IMR-90 (cell line): ENCODE results near the gene STK33. TPM values are rescaled to one million over a fixed set of nuclear protein-coding genes. Genes with fewer than 3 reads are reported as not detected.

Experiments
- ATAC-seq: fragments of 200-7000 bp; cut with Tn5 transposase; 2 replicates; pipeline ENCODE4 v1.9.1; 2020; ENCODE audit warnings: low read depth, mild to moderate bottlenecking, moderate library complexity
- BruUV-seq: library from RNA; stranded (reverse); fragments of 400-500 nt; replicated peaks from 2 replicates; lab custom pipeline; 2021; lab: Mats Ljungman, UMichigan
- CTCF ChIA-PET: fragments of 300-600 bp; formaldehyde crosslinking; extraction: SDS; loops from one replicate; lab custom pipeline; 2021; ENCODE audit warnings: antibody characterized with exemption; lab: Yijun Ruan, JAX
- POLR2A ChIA-PET: fragments of 300-600 bp; sonication (Branson Sonifier 250); formaldehyde crosslinking; loops from one replicate; lab custom pipeline; 2022; ENCODE audit warnings: antibody characterized with exemption; ENCODE audit not compliant: unreplicated experiment; lab: Charles Lee
- DNase-seq: peaks from one replicate; pipeline ENCODE4 v3.0.0; 2013
- H2AFZ ChIP-seq: replicated peaks from 2 replicates; pipeline ENCODE3; 2013; ENCODE audit warnings: low read length, mild to moderate bottlenecking; ENCODE audit not compliant: poor library complexity
- H2AK5ac ChIP-seq: 2 replicates; pipeline ENCODE4 v1.6.1; 2013; ENCODE audit warnings: low read depth, low read length, inconsistent platforms
- H2AK9ac ChIP-seq: replicated peaks from 2 replicates; pipeline ENCODE3; 2013; ENCODE audit warnings: mild to moderate bottlenecking, low read depth, low read length, moderate library complexity; ENCODE audit not compliant: poor library complexity
- H2BK120ac ChIP-seq: 2 replicates; pipeline ENCODE4 v1.6.1; 2013; ENCODE audit warnings: low read depth, low read length, inconsistent platforms
- H2BK15ac ChIP-seq: 3 replicates; pipeline ENCODE4 v1.6.1; 2013; ENCODE audit warnings: low read depth, low read length, inconsistent platforms
- H2BK20ac ChIP-seq: 2 replicates; pipeline ENCODE4 v1.6.1; 2013; ENCODE audit warnings: low read depth, mild to moderate bottlenecking, inconsistent platforms, low read length, moderate library complexity
- H2BK5ac ChIP-seq: 2 replicates; pipeline ENCODE4 v1.6.1; 2013; ENCODE audit warnings: mild to moderate bottlenecking, low read depth, low read length, inconsistent platforms; ENCODE audit not compliant: poor library complexity, severe bottlenecking
- H3K14ac ChIP-seq: replicated peaks from 2 replicates; pipeline ENCODE4 v1.6.1; 2013; ENCODE audit warnings: low read depth, low read length, inconsistent platforms
- H3K18ac ChIP-seq: 2 replicates; pipeline ENCODE4 v1.6.1; 2013; ENCODE audit warnings: low read depth, low read length, control low read depth
- H3K23ac ChIP-seq: 2 replicates; pipeline ENCODE4 v1.6.1; 2013; ENCODE audit warnings: low read depth, low read length, inconsistent platforms
- H3K27ac ChIP-seq: 2 replicates; pipeline ENCODE4 v1.5.1; 2013; ENCODE audit warnings: mild to moderate bottlenecking, control low read depth, low read length; ENCODE audit not compliant: insufficient read depth
- H3K27me3 ChIP-seq: 2 replicates; pipeline ENCODE4 v1.6.1; 2013; ENCODE audit warnings: low read length; ENCODE audit not compliant: control insufficient read depth, insufficient read depth
- H3K36me3 ChIP-seq: 2 replicates; pipeline ENCODE4 v1.6.1; 2013; ENCODE audit warnings: low read length, mixed read lengths; ENCODE audit not compliant: control insufficient read depth, insufficient read depth
- H3K4ac ChIP-seq: 2 replicates; pipeline ENCODE4 v1.6.1; 2013; ENCODE audit warnings: low read depth, low read length, inconsistent platforms
- H3K4me1 ChIP-seq: 2 replicates; pipeline ENCODE4 v1.6.1; 2013; ENCODE audit warnings: low read length, mixed read lengths; ENCODE audit not compliant: control insufficient read depth, insufficient read depth
- H3K4me2 ChIP-seq: 2 replicates; pipeline ENCODE4 v1.6.1; 2013; ENCODE audit warnings: low read depth, mild to moderate bottlenecking, control low read depth, low read length, moderate library complexity
- H3K4me3 ChIP-seq: 2 replicates; pipeline ENCODE4 v1.5.1; 2013; ENCODE audit warnings: low read depth, mild to moderate bottlenecking, control low read depth, low read length, moderate library complexity; ENCODE audit not compliant: insufficient read depth
- H3K56ac ChIP-seq: 2 replicates; pipeline ENCODE4 v1.6.1; 2013; ENCODE audit warnings: low read length, inconsistent platforms; ENCODE audit not compliant: insufficient read depth; ENCODE audit errors: extremely low read depth
- H3K79me1 ChIP-seq, 2 experiments: 2 replicates each; pipeline ENCODE4 v1.6.1; 2013; ENCODE audit warnings: low read length in 2 of 2, inconsistent platforms in 1 of 2, low read depth in 1 of 2
- H3K9ac ChIP-seq: 2 replicates; pipeline ENCODE4 v1.6.1; 2013; ENCODE audit warnings: low read depth, low read length, control low read depth
- H3K9me1 ChIP-seq: 2 replicates; pipeline ENCODE4 v1.6.1; 2013; ENCODE audit warnings: low read length, inconsistent platforms; ENCODE audit not compliant: insufficient read depth
- H3K9me3 ChIP-seq: 2 replicates; pipeline ENCODE4 v1.6.1; 2013; ENCODE audit warnings: low read length; ENCODE audit not compliant: control insufficient read depth, insufficient read depth
- H4K20me1 ChIP-seq: 2 replicates; pipeline ENCODE4 v1.6.1; 2013; ENCODE audit warnings: low read length, inconsistent platforms; ENCODE audit not compliant: insufficient read depth
- H4K5ac ChIP-seq: 2 replicates; pipeline ENCODE4 v1.6.1; 2013; ENCODE audit warnings: mild to moderate bottlenecking, low read depth, low read length, control low read depth
- H4K8ac ChIP-seq, 2 experiments: 2 replicates each; pipeline ENCODE4 v1.6.1; 2013; ENCODE audit warnings: low read depth in 2 of 2, low read length in 2 of 2, control low read depth in 1 of 2, inconsistent platforms in 1 of 2
- H4K91ac ChIP-seq: 2 replicates; pipeline ENCODE4 v1.6.1; 2013; ENCODE audit warnings: low read depth, low read length, inconsistent platforms; ENCODE audit not compliant: insufficient read depth
- BHLHE40 ChIP-seq: fragments of 150-350 bp; IDR thresholded peaks from 2 replicates; pipeline ENCODE4 v1.6.1; 2016; ENCODE audit warnings: mild to moderate bottlenecking, low read depth, low read length
- CHD1 ChIP-seq: IDR thresholded peaks from 2 replicates; pipeline ENCODE4 v1.6.1; 2012; ENCODE audit warnings: low read depth, low read length, improper control_type of control experiment
- ELK1 ChIP-seq: fragments of 150-350 bp; IDR thresholded peaks from 2 replicates; pipeline ENCODE4 v1.6.1; 2016; ENCODE audit warnings: low read depth, mild to moderate bottlenecking, low read length, moderate library complexity, borderline replicate concordance
- MAZ ChIP-seq: IDR thresholded peaks from 2 replicates; pipeline ENCODE4 v1.6.1; 2012; ENCODE audit warnings: low read depth, mild to moderate bottlenecking, low read length, improper control_type of control experiment, moderate library complexity, borderline replicate concordance
- NFE2L2 ChIP-seq: fragments of 150-350 bp; IDR thresholded peaks from 2 replicates; pipeline ENCODE4 v1.6.1; 2016; ENCODE audit warnings: low read depth, mild to moderate bottlenecking, low read length
- POLR2A ChIP-seq: IDR thresholded peaks from 2 replicates; pipeline ENCODE4 v1.6.1; 2012; ENCODE audit warnings: mild to moderate bottlenecking, low read depth, low read length
- RAD21 ChIP-seq: IDR thresholded peaks from 2 replicates; pipeline ENCODE4 v1.6.1; 2012; ENCODE audit warnings: low read length, improper control_type of control experiment
- RCOR1 ChIP-seq: IDR thresholded peaks from 2 replicates; pipeline ENCODE4 v1.6.1; 2012; ENCODE audit warnings: mild to moderate bottlenecking, low read length, improper control_type of control experiment; ENCODE audit not compliant: insufficient replicate concordance
- RFX5 ChIP-seq: IDR thresholded peaks from 2 replicates; pipeline ENCODE4 v1.8.0; 2012; ENCODE audit warnings: low read depth, mild to moderate bottlenecking, low read length, moderate library complexity
- SMC3 ChIP-seq: fragments of 150-350 bp; IDR thresholded peaks from 2 replicates; pipeline ENCODE4 v1.6.1; 2016; ENCODE audit warnings: low read depth, mild to moderate bottlenecking, antibody characterized with exemption, low read length, moderate library complexity
- WGBS, 2 experiments: methylation state at CpG; one replicate each; pipeline versions ENCODE4 v1.1.5 to v1.1.7; 2013; ENCODE audit warnings: missing lambda C conversion rate in 2 of 2; ENCODE audit not compliant: insufficient read length in 1 of 2; ENCODE audit errors: extremely low coverage in 2 of 2; 5-methylcytosine and 5-hydroxymethylcytosine counted together
- dilution Hi-C: fragments of 300-500 bp; cut with HindIII; formaldehyde crosslinking; loops from one replicate; pipeline ENCODE4 v1.14.3; 2018; ENCODE audit warnings: low sequenced_read_pairs; ENCODE audit not compliant: unreplicated experiment
- in situ Hi-C: fragments of 300-500 bp; cut with MboI; formaldehyde crosslinking; loops from 3 replicates; pipeline ENCODE4 v1.14.3; 2019; ENCODE audit warnings: low sequenced_read_pairs, inconsistent platforms, mixed read lengths
- intact Hi-C: fragments of 100-400 bp; cut with micrococcal nuclease; formaldehyde crosslinking; loops from 2 replicates; pipeline ENCODE4 v1.10.0; 2022
- polyA plus RNA-seq, 3 experiments: library from polyadenylated mRNA; depleted of rRNA; stranded (reverse); fragments of >200 nt; gene quantifications; 2 replicates each; pipeline ENCODE4 v1.2.3, GENCODE V29; 2012; ENCODE audit warnings: low replicate concordance in 1 of 3
- total RNA-seq: library from RNA; depleted of rRNA; stranded (reverse); fragments of >200 nt; gene quantifications from 2 replicates; pipeline ENCODE4 v1.2.3, GENCODE V29; 2012
- TF ChIP-seq, protein P1 (sequence below): fragments of 150-350 bp; IDR thresholded peaks from 2 replicates; pipeline ENCODE4 v1.6.1; 2017; ENCODE audit warnings: mild to moderate bottlenecking, antibody characterized with exemption, low read length, low read depth

Gene STK33
- total and polyA plus RNA-seq, 2 of the 4 experiments (the other 2 are of a cell fraction) = 2.3 to 2.6 TPM

GRCh38 chr11:8564526-8564925 lies 29.5 kb downstream of the STK33 start:
- H2BK5ac ChIP-seq = no peak overlapping the region
- H3K56ac ChIP-seq = no peak overlapping the region
- peaks cover 4% of the 10 kb centered on the region for H3K9me3 ChIP-seq
- BruUV-seq = no TSS peak
- H2BK120ac ChIP-seq = no peak overlapping the region
- H3K79me1 ChIP-seq = no peaks in the 10 kb centered on the region
- no peak overlapping the region for H4K5ac ChIP-seq
- TF ChIP-seq BHLHE40 (no peak), NFE2L2 (no peak), ELK1 (no peak), RCOR1 (no peak), CHD1 (no peak), POLR2A (no peak), RFX5 (no peak), RAD21 (no peak), SMC3 (no peak), MAZ (no peak)
- TF ChIP-seq, protein P1, sequence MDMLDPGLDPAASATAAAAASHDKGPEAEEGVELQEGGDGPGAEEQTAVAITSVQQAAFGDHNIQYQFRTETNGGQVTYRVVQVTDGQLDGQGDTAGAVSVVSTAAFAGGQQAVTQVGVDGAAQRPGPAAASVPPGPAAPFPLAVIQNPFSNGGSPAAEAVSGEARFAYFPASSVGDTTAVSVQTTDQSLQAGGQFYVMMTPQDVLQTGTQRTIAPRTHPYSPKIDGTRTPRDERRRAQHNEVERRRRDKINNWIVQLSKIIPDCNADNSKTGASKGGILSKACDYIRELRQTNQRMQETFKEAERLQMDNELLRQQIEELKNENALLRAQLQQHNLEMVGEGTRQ = no peak
- H3K4me2 ChIP-seq = no peak overlapping the region
- in situ Hi-C loops (loop anchor here (10.0 kb wide), 1 partner anchor 230 kb away; no protein-coding TSS in a partner anchor), dilution Hi-C loops (no loop called here), intact Hi-C loops (no loop called here)
- H3K9ac ChIP-seq = no peak overlapping the region
- ATAC-seq (no peak), DNase-seq (no peak)
- no peak overlapping the region for H3K4me3 ChIP-seq
- no peak overlapping the region for H2BK15ac ChIP-seq
- H2BK20ac ChIP-seq = no peak overlapping the region
- no peak overlapping the region for H3K4ac ChIP-seq
- ChIA-PET CTCF (no interaction called here), POLR2A (no interaction called here)
- H3K27me3 ChIP-seq = peaks cover 5% of the 10 kb centered on the region
- no peaks in the 10 kb centered on the region for H3K4me1 ChIP-seq
- H3K18ac ChIP-seq = no peak overlapping the region
- H3K27ac ChIP-seq = no peak overlapping the region
- no peaks in the 10 kb centered on the region for H4K20me1 ChIP-seq
- no peak overlapping the region for H2AK5ac ChIP-seq
- H3K9me1 ChIP-seq = no peaks in the 10 kb centered on the region
- H4K91ac ChIP-seq = no peak overlapping the region
- no peaks in the 10 kb centered on the region for H3K36me3 ChIP-seq
- H4K8ac ChIP-seq = no peak overlapping the region
- H3K14ac ChIP-seq = no peak overlapping the region
- no peak overlapping the region for H3K23ac ChIP-seq
- H2AFZ ChIP-seq = no peak overlapping the region
- no CpG with 5 or more reads among the region's 2 CpGs for WGBS, 2 experiments
- no peak overlapping the region for H2AK9ac ChIP-seq
